Stimulated activated naive B cell treated with anti-CD40 and anti-IgM and Interleukin-4, amounts not matched to agents 10 μg/mL and 1 μg/mL and 100 μg/mL, for 72 hours (primary cell): ENCODE results near the gene SMIM38.

Source experiments
- ATAC-seq, 2 donors: fragments of 150-1000 bp; cut with Tn5 transposase; replicated peaks; 2 replicates each; pipeline ENCODE4 v1.10.0; 2021; ENCODE audit warnings: moderate library complexity in 1 of 2
- DNase-seq: peaks from one replicate; pipeline ENCODE4 v3.0.0; 2021
- H3K27ac Mint-ChIP-seq: one replicate; pipeline ENCODE4 v1.8.0; 2022; ENCODE audit warnings: mild to moderate bottlenecking, mixed read lengths
- H3K27me3 Mint-ChIP-seq, 2 donors: one replicate each; pipeline ENCODE4 v1.8.0; 2022; ENCODE audit warnings: mixed read lengths in 2 of 2
- H3K36me3 Mint-ChIP-seq, 2 donors: one replicate each; pipeline ENCODE4 v1.8.0; 2022; ENCODE audit warnings: mixed read lengths in 2 of 2, mild to moderate bottlenecking in 1 of 2
- H3K4me1 Mint-ChIP-seq, 2 donors: one replicate each; pipeline ENCODE4 v1.8.0; 2022; ENCODE audit warnings: mixed read lengths in 2 of 2, mild to moderate bottlenecking in 1 of 2
- H3K4me3 Mint-ChIP-seq, 2 donors: one replicate each; pipeline ENCODE4 v1.8.0; 2022; ENCODE audit warnings: mild to moderate bottlenecking in 2 of 2, mixed read lengths in 2 of 2, moderate library complexity in 1 of 2
- H3K9me3 Mint-ChIP-seq, 2 donors: one replicate each; pipeline ENCODE4 v1.8.0; 2022; ENCODE audit warnings: mixed read lengths in 2 of 2, mild to moderate bottlenecking in 1 of 2

SMIM38 gene

GRCh38 chr11:69196783-69197169 is 41.0 kb downstream of the SMIM38 start:
- DNase-seq = no peak
- H3K36me3 Mint-ChIP-seq = peaks cover 0 to 5% of the 10 kb centered on the region in 2 donors

GRCh38 chr11:69198891-69199582 is 43.3 kb downstream of the SMIM38 start:
- peaks cover 0 to 5% of the 10 kb centered on the region in 2 donors for H3K36me3 Mint-ChIP-seq
- DNase-seq (no peak), ATAC-seq (no peak)
- no peak overlapping the region for H3K4me3 Mint-ChIP-seq
- peaks cover 25 to 26% of the 10 kb centered on the region in 2 donors for H3K27me3 Mint-ChIP-seq
- H3K4me1 Mint-ChIP-seq = peaks cover 0 to 11% of the 10 kb centered on the region in 2 donors
- H3K27ac Mint-ChIP-seq = no peak overlapping the region
- peaks cover 11 to 13% of the 10 kb centered on the region in 2 donors for H3K9me3 Mint-ChIP-seq

More at GRCh38 chr11:69196783-69197169, 41.0 kb downstream of the SMIM38 start:
- H3K9me3 Mint-ChIP-seq = peaks cover 11 to 13% of the 10 kb centered on the region in 2 donors
- peaks cover 0 to 11% of the 10 kb centered on the region in 2 donors for H3K4me1 Mint-ChIP-seq
- H3K27me3 Mint-ChIP-seq = peaks cover 24 to 31% of the 10 kb centered on the region in 2 donors
- H3K27ac Mint-ChIP-seq = no peak overlapping the region
- no peak overlapping the region for H3K4me3 Mint-ChIP-seq
- ATAC-seq = no peak

- no peak overlapping the region for H3K4me3 Mint-ChIP-seq
- DNase-seq (no peak), ATAC-seq (no peak)
- peaks cover 19 to 20% of the 10 kb centered on the region in 2 donors for H3K27me3 Mint-ChIP-seq
- peaks cover 0 to 11% of the 10 kb centered on the region in 2 donors for H3K4me1 Mint-ChIP-seq
- H3K9me3 Mint-ChIP-seq = peaks cover 5 to 8% of the 10 kb centered on the region in 2 donors
- no peaks in the 10 kb centered on the region for H3K36me3 Mint-ChIP-seq
- H3K27ac Mint-ChIP-seq = no peak overlapping the region
These were observed 44.0 kb downstream of the SMIM38 start for GRCh38 chr11:69199583-69200315.

- no peak overlapping the region for H3K27ac Mint-ChIP-seq
These were observed 44.8 kb downstream of the SMIM38 start for GRCh38 chr11:69200331-69201065.

GRCh38 chr11:69201066-69201365 is 45.3 kb downstream of the SMIM38 start:
- ATAC-seq (no peak), DNase-seq (no peak)
- no peak overlapping the region for H3K27ac Mint-ChIP-seq
- H3K4me3 Mint-ChIP-seq = no peak overlapping the region
- H3K9me3 Mint-ChIP-seq = peaks cover 0 to 5% of the 10 kb centered on the region in 2 donors
- no peaks in the 10 kb centered on the region for H3K36me3 Mint-ChIP-seq
- peaks cover 15 to 20% of the 10 kb centered on the region in 2 donors for H3K27me3 Mint-ChIP-seq
- H3K4me1 Mint-ChIP-seq = peaks cover 0 to 11% of the 10 kb centered on the region in 2 donors

More at GRCh38 chr11:69200331-69201065, 44.8 kb downstream of the SMIM38 start:
- ATAC-seq = no peak
- Mint-ChIP-seq H3K9me3 (peaks cover 0 to 5% of the 10 kb centered on the region in 2 donors), H3K4me1 (peaks cover 0 to 11% of the 10 kb centered on the region in 2 donors), H3K27me3 (peaks cover 15 to 20% of the 10 kb centered on the region in 2 donors), H3K36me3 (no peaks in the 10 kb centered on the region), H3K4me3 (no peak overlapping the region)
- DNase-seq = no peak

- Mint-ChIP-seq H3K27ac (no peak overlapping the region), H3K9me3 (peaks cover 0 to 5% of the 10 kb centered on the region in 2 donors), H3K4me1 (peaks cover 0 to 11% of the 10 kb centered on the region in 2 donors), H3K27me3 (peaks cover 16 to 20% of the 10 kb centered on the region in 2 donors), H3K4me3 (no peak overlapping the region), H3K36me3 (no peaks in the 10 kb centered on the region)
- ATAC-seq (no peak), DNase-seq (no peak)
These were observed 46.1 kb downstream of the SMIM38 start for GRCh38 chr11:69201764-69202370.

GRCh38 chr11:69202511-69203221 is 46.9 kb downstream of the SMIM38 start:
- Mint-ChIP-seq H3K9me3 (peaks cover 0 to 5% of the 10 kb centered on the region in 2 donors), H3K27me3 (peaks cover 19 to 20% of the 10 kb centered on the region in 2 donors), H3K4me3 (no peak overlapping the region), H3K4me1 (peaks cover 0 to 13% of the 10 kb centered on the region in 2 donors), H3K36me3 (no peaks in the 10 kb centered on the region), H3K27ac (no peak overlapping the region)
- ATAC-seq (no peak), DNase-seq (no peak)

GRCh38 chr11:69203381-69203780 is 47.6 kb downstream of the SMIM38 start:
- H3K27me3 Mint-ChIP-seq = peaks cover 20 to 22% of the 10 kb centered on the region in 2 donors
- ATAC-seq = no peak
- H3K4me1 Mint-ChIP-seq = peaks cover 0 to 13% of the 10 kb centered on the region in 2 donors
- no peak for DNase-seq
- peaks cover 4 to 7% of the 10 kb centered on the region in 2 donors for H3K9me3 Mint-ChIP-seq
- peaks cover 0 to 3% of the 10 kb centered on the region in 2 donors for H3K36me3 Mint-ChIP-seq
- no peak overlapping the region for H3K27ac Mint-ChIP-seq
- no peak overlapping the region for H3K4me3 Mint-ChIP-seq

- DNase-seq = no peak
- ATAC-seq = no peak
- H3K9me3 Mint-ChIP-seq = peaks cover 4 to 8% of the 10 kb centered on the region in 2 donors
- no peak overlapping the region for H3K4me3 Mint-ChIP-seq
- no peak overlapping the region for H3K27ac Mint-ChIP-seq
- H3K27me3 Mint-ChIP-seq = peaks cover 15 to 20% of the 10 kb centered on the region in 2 donors
- H3K4me1 Mint-ChIP-seq = peaks cover 0 to 10% of the 10 kb centered on the region in 2 donors
- peaks cover 0 to 6% of the 10 kb centered on the region in 2 donors for H3K36me3 Mint-ChIP-seq
These were observed 48.1 kb downstream of the SMIM38 start for GRCh38 chr11:69203901-69204245.

GRCh38 chr11:69204246-69204940 is 48.7 kb downstream of the SMIM38 start:
- H3K36me3 Mint-ChIP-seq = peaks cover 0 to 6% of the 10 kb centered on the region in 2 donors
- no peak overlapping the region for H3K4me3 Mint-ChIP-seq
- no peak overlapping the region for H3K27ac Mint-ChIP-seq
- DNase-seq = no peak
- peaks cover 0 to 4% of the 10 kb centered on the region in 2 donors for H3K4me1 Mint-ChIP-seq
- no peak for ATAC-seq
- H3K27me3 Mint-ChIP-seq = peaks cover 10 to 16% of the 10 kb centered on the region in 2 donors
- H3K9me3 Mint-ChIP-seq = peaks cover 3 to 8% of the 10 kb centered on the region in 2 donors

GRCh38 chr11:69204941-69205742 is 49.4 kb downstream of the SMIM38 start:
- no peak for ATAC-seq
- Mint-ChIP-seq H3K4me1 (peaks cover 5 to 6% of the 10 kb centered on the region in 2 donors), H3K4me3 (no peak overlapping the region), H3K9me3 (peaks cover 3 to 8% of the 10 kb centered on the region in 2 donors), H3K36me3 (peaks cover 0 to 7% of the 10 kb centered on the region in 2 donors), H3K27me3 (peaks cover 8 to 24% of the 10 kb centered on the region in 2 donors), H3K27ac (no peak overlapping the region)
- no peak for DNase-seq
